Lower leg skin (tissue), 3 donors: ENCODE measurements around the gene F8.
"Not testable (repeated sequence)": the region's sequence is repeated elsewhere in the genome, so short reads cannot be mapped to it uniquely, and the experiment has no call there.

Source experiments
- POLR2A ChIP-seq, 2 donors: fragments of 450-650 bp; IDR thresholded peaks; one replicate each; pipeline ENCODE4 v1.6.1; 2016 to 2017; ENCODE audit warnings: antibody characterized with exemption in 2 of 2, mild to moderate bottlenecking in 1 of 2, moderate library complexity in 1 of 2
- TF ChIP-seq, protein P1 (sequence below), 3 donors: fragments of 450-650 bp; IDR thresholded peaks; one replicate each; pipeline ENCODE4 v1.5.1; 2016; ENCODE audit warnings: antibody characterized with exemption in 3 of 3, mild to moderate bottlenecking in 3 of 3, moderate library complexity in 2 of 3

GRCh38 chrX:155006379-155006778 is 16.1 kb downstream of the F8 start:
- TF ChIP-seq POLR2A (IDR thresholded peaks at IDR 0.05): not testable (repeated sequence)
- TF ChIP-seq, protein P1, sequence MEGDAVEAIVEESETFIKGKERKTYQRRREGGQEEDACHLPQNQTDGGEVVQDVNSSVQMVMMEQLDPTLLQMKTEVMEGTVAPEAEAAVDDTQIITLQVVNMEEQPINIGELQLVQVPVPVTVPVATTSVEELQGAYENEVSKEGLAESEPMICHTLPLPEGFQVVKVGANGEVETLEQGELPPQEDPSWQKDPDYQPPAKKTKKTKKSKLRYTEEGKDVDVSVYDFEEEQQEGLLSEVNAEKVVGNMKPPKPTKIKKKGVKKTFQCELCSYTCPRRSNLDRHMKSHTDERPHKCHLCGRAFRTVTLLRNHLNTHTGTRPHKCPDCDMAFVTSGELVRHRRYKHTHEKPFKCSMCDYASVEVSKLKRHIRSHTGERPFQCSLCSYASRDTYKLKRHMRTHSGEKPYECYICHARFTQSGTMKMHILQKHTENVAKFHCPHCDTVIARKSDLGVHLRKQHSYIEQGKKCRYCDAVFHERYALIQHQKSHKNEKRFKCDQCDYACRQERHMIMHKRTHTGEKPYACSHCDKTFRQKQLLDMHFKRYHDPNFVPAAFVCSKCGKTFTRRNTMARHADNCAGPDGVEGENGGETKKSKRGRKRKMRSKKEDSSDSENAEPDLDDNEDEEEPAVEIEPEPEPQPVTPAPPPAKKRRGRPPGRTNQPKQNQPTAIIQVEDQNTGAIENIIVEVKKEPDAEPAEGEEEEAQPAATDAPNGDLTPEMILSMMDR (IDR thresholded peaks at IDR 0.05): not testable (repeated sequence)
